OCI-LY3 (cell line): ENCODE results near the gene ASMT.

Source experiments
- H2AFZ ChIP-seq: fragments of 200-600, 300-600 bp; shearing (Covaris generic); 2 replicates; pipeline ENCODE4 v1.6.0; 2014; ENCODE audit warnings: antibody characterized with exemption, low read depth, low read length
- H3K27ac ChIP-seq: fragments of 200-600, 300-600 bp; sonication (generic); 2 replicates; pipeline ENCODE4 v1.5.1; 2014; ENCODE audit warnings: mild to moderate bottlenecking, low read length, moderate library complexity, mixed read lengths
- H3K27me3 ChIP-seq: fragments of 200-600, 300-600 bp; sonication (generic); 2 replicates; pipeline ENCODE4 v1.6.1; 2014; ENCODE audit warnings: low read depth, low read length, mixed read lengths
- H3K36me3 ChIP-seq: fragments of 200-600, 300-600 bp; sonication (generic); replicated peaks from 2 replicates; pipeline ENCODE3; 2014; ENCODE audit warnings: low read depth, low read length, mixed read lengths
- H3K4me1 ChIP-seq: fragments of 300-600, 200-600 bp; sonication (generic); 2 replicates; pipeline ENCODE4 v1.6.1; 2014; ENCODE audit warnings: low read length, mixed read lengths
- H3K4me2 ChIP-seq: fragments of 200-600, 300-600 bp; sonication (generic); 2 replicates; pipeline ENCODE4 v1.6.1; 2014; ENCODE audit warnings: low read length, mixed read lengths
- H3K4me3 ChIP-seq: fragments of 300-600, 200-600 bp; sonication (generic); 2 replicates; pipeline ENCODE4 v1.5.1; 2014; ENCODE audit warnings: antibody characterized with exemption, mild to moderate bottlenecking, low read length, moderate library complexity
- H3K79me2 ChIP-seq: fragments of 300-600, 200-600 bp; shearing (Covaris generic); 2 replicates; pipeline ENCODE4 v1.6.1; 2014; ENCODE audit warnings: mild to moderate bottlenecking, low read length, mixed read lengths
- H3K9ac ChIP-seq: fragments of 300-600, 200-600 bp; shearing (Covaris generic); 2 replicates; pipeline ENCODE4 v1.6.0; 2014; ENCODE audit warnings: mild to moderate bottlenecking, low read length, moderate library complexity
- H3K9me3 ChIP-seq: fragments of 200-600, 300-600 bp; shearing (Covaris generic); 2 replicates; pipeline ENCODE4 v1.6.1; 2014; ENCODE audit warnings: low read length, mixed read lengths; ENCODE audit not compliant: insufficient read depth
- H4K20me1 ChIP-seq: fragments of 200-600, 300-600 bp; sonication (generic); 2 replicates; pipeline ENCODE4 v1.6.1; 2016; ENCODE audit warnings: low read length, mixed read lengths; ENCODE audit not compliant: insufficient read depth
- EZH2phosphoT487 ChIP-seq: fragments of 200-600 bp; shearing (Covaris generic); IDR thresholded peaks from 2 replicates; pipeline ENCODE4 v1.6.1; 2018; ENCODE audit warnings: antibody characterized with exemption, mixed run types, low read depth
- TF ChIP-seq, protein P1 (sequence below): fragments of 200-600, 300-600 bp; sonication (generic); IDR thresholded peaks from 2 replicates; pipeline ENCODE4 v1.5.1; 2014; ENCODE audit warnings: antibody characterized with exemption, low read length, low read depth

The ASMT gene

GRCh38 chrX:1592470-1593142 lies 22.3 kb upstream of the ASMT start:
- Histone ChIP-seq H3K79me2 (peaks cover 59% of the 10 kb centered on the region), H3K27me3 (no peaks in the 10 kb centered on the region)

GRCh38 chrX:1593286-1594271 lies 21.3 kb upstream of the ASMT start:
- Histone ChIP-seq H3K9ac (peak overlapping the region; percentile 96), H3K4me3 (peak overlapping the region; percentile 95), H3K79me2 (peaks cover 69% of the 10 kb centered on the region), H3K36me3 (peaks cover 54% of the 10 kb centered on the region), H4K20me1 (peaks cover 56% of the 10 kb centered on the region), H3K9me3 (no peaks in the 10 kb centered on the region), H3K27ac (peak overlapping the region; percentile 60), H2AFZ (no peak overlapping the region), H3K4me2 (peak overlapping the region; percentile 91), H3K27me3 (no peaks in the 10 kb centered on the region), H3K4me1 (peaks cover 21% of the 10 kb centered on the region)
- TF ChIP-seq EZH2phosphoT487, result no peak
- TF ChIP-seq, protein P1, sequence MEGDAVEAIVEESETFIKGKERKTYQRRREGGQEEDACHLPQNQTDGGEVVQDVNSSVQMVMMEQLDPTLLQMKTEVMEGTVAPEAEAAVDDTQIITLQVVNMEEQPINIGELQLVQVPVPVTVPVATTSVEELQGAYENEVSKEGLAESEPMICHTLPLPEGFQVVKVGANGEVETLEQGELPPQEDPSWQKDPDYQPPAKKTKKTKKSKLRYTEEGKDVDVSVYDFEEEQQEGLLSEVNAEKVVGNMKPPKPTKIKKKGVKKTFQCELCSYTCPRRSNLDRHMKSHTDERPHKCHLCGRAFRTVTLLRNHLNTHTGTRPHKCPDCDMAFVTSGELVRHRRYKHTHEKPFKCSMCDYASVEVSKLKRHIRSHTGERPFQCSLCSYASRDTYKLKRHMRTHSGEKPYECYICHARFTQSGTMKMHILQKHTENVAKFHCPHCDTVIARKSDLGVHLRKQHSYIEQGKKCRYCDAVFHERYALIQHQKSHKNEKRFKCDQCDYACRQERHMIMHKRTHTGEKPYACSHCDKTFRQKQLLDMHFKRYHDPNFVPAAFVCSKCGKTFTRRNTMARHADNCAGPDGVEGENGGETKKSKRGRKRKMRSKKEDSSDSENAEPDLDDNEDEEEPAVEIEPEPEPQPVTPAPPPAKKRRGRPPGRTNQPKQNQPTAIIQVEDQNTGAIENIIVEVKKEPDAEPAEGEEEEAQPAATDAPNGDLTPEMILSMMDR, result no peak

More at GRCh38 chrX:1592470-1593142, 22.3 kb upstream of the ASMT start:
- H4K20me1 ChIP-seq, result peaks cover 47% of the 10 kb centered on the region
- peak overlapping the region; percentile 91 for H3K4me2 ChIP-seq
- H3K9me3 ChIP-seq, result no peaks in the 10 kb centered on the region
- H3K9ac ChIP-seq, result peak overlapping the region; percentile 96
- peak overlapping the region; percentile 60 for H3K27ac ChIP-seq
- no peak overlapping the region for H2AFZ ChIP-seq
- TF ChIP-seq, protein P1, result no peak
- no peak for TF ChIP-seq EZH2phosphoT487
- peaks cover 21% of the 10 kb centered on the region for H3K4me1 ChIP-seq
- H3K4me3 ChIP-seq, result peak overlapping the region; percentile 95
- H3K36me3 ChIP-seq, result peaks cover 44% of the 10 kb centered on the region

DNA sequence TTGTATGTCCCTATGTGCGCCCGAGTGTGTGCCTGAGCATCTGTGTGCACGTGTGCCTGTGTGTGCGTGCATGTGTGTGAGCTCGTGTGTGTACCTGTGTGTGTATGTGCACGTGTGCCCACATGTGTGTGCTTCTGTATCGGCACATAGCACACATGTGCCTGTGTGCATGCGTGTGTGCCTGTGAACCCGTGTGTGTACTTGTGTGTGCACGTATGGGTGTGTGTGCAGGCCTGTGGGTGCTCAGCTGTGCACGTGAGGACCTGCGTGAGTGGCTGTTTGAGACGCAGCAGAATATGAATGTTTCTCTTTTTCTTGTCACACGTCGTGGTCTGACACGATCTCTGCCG lies 19.2 kb upstream of the ASMT start:
- Histone ChIP-seq H3K9me3 (no peaks in the 10 kb centered on the region), H3K27ac (no peak overlapping the region), H3K36me3 (peaks cover 75% of the 10 kb centered on the region), H3K4me1 (peaks cover 7% of the 10 kb centered on the region), H3K4me3 (no peak overlapping the region), H3K4me2 (no peak overlapping the region), H2AFZ (no peak overlapping the region), H4K20me1 (peaks cover 59% of the 10 kb centered on the region), H3K79me2 (peaks cover 71% of the 10 kb centered on the region), H3K9ac (no peak overlapping the region), H3K27me3 (no peaks in the 10 kb centered on the region)
- TF ChIP-seq, protein P1, result no peak
- no peak for TF ChIP-seq EZH2phosphoT487
